IPS-15b (cell line): ENCODE data around the gene RELT.

ENCODE experiments used
- H3K27me3 ChIP-seq: one replicate; pipeline ENCODE4 v1.6.1; 2013; ENCODE audit warnings: low read length; ENCODE audit not compliant: control insufficient read depth, insufficient read depth
- H3K36me3 ChIP-seq: one replicate; pipeline ENCODE4 v1.6.1; 2013; ENCODE audit warnings: low read length; ENCODE audit not compliant: control insufficient read depth, insufficient read depth
- H3K4me1 ChIP-seq: one replicate; pipeline ENCODE4 v1.6.1; 2013; ENCODE audit warnings: mild to moderate bottlenecking, low read length; ENCODE audit not compliant: control insufficient read depth, insufficient read depth
- H3K4me3 ChIP-seq: one replicate; pipeline ENCODE4 v1.5.1; 2013; ENCODE audit warnings: low read depth, low read length
- H3K9ac ChIP-seq: one replicate; pipeline ENCODE4 v1.6.1; 2013; ENCODE audit warnings: low read depth, mild to moderate bottlenecking, low read length
- H3K9me3 ChIP-seq: one replicate; pipeline ENCODE4 v1.6.1; 2013; ENCODE audit warnings: mild to moderate bottlenecking, low read length; ENCODE audit not compliant: control insufficient read depth, insufficient read depth

Gene RELT

DNA sequence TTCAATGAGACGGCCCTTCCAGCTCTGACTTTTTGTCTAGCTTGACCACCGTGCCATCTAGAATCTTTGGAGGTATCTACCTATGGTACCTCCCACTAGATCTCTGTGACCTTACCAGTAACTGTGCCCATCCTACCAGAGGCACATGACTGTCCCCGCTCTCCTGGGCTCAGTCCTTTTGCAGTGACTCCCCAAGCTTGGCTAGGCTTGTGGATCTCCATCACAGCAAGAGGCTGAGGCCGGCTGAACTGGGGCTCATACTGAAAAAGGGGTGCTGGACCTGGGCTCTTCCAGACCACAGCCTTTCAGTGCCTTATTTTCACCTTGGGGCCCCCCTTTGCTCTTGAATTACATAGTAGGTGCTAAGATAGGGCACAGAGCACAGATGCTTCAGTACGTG is 27.3 kb downstream of the RELT start:
- no peaks in the 10 kb centered on the region for H3K4me1 ChIP-seq
- no peak overlapping the region for H3K4me3 ChIP-seq
- H3K9me3 ChIP-seq: no peaks in the 10 kb centered on the region
- peaks cover 4% of the 10 kb centered on the region for H3K36me3 ChIP-seq
- H3K27me3 ChIP-seq: no peaks in the 10 kb centered on the region
- no peak overlapping the region for H3K9ac ChIP-seq

DNA sequence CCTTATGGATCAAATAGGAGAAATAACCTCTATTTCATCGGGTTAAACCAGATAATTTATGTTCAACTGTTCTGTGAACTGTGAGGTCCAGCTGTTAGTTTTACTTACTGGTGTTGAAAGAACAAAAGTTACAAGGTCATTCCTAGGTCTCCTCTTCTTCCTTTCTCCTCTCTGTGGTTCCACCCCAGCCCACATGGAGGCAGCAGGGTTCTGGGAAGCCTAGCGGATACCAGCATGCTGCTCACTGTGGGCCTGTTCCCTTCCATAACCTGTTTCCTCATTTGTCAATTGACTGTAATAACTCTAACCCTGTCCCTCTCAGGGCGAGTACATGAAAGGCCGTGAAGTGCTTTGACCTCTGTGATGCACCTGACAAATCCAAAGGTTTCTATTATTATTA is 27.8 kb downstream of the RELT start:
- no peak overlapping the region for H3K9ac ChIP-seq
- H3K4me3 ChIP-seq: no peak overlapping the region
- peaks cover 5% of the 10 kb centered on the region for H3K36me3 ChIP-seq
- no peaks in the 10 kb centered on the region for H3K27me3 ChIP-seq
- no peaks in the 10 kb centered on the region for H3K4me1 ChIP-seq
- no peaks in the 10 kb centered on the region for H3K9me3 ChIP-seq

DNA sequence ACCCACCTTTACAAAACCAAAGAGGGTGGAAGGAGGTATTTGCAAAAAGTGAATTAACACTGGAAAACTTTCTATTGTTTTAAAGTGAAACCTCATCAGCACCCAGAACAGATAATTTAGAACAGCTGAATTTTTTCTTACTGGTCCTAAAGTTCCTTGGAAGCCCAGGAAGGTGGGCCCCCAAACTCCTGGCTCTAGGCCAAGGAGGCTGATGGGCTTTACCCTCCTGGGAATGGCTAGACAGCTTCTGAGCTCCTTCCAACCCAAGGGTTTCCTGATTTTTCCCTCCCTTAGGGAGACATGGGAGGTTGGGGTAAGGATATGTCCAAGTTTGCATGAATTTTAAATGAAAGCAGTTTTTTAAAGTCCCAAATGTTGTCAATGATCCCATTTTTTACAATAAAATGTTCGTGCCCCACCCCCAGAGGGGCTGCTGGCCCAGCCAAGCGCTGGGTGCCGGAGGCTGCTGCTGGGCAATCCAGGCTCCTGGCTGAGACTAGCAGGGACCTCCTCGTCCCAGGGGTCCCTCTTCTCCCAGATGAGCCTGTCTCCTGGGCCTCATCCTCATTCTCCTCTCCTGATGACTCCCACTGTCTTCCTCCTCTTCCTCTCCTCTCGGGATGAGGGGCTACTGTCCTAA is 28.4 kb downstream of the RELT start:
- peaks cover 10% of the 10 kb centered on the region for H3K36me3 ChIP-seq
- no peak overlapping the region for H3K4me3 ChIP-seq
- H3K4me1 ChIP-seq: no peaks in the 10 kb centered on the region
- H3K9me3 ChIP-seq: no peaks in the 10 kb centered on the region
- no peaks in the 10 kb centered on the region for H3K27me3 ChIP-seq
- no peak overlapping the region for H3K9ac ChIP-seq

DNA sequence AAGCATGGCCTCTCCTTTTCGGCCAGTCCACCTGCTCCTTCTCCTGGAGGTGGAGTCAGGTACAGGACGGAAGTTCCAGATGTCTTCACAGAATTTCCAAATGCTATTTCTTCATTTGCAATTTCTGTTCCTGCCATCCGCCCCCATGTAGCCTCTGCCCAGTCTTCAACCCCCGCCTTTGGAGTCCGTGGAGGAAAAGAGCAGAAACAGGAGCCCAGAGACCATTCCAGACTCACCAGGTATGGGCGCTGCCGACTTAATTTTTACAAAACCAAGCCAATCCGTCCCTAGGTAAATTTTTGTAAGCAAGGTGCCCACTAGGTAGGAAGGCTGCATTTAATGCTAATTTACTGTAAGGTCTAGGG is 28.9 kb downstream of the RELT start:
- Histone ChIP-seq H3K9me3 (no peaks in the 10 kb centered on the region), H3K9ac (no peak overlapping the region)

DNA sequence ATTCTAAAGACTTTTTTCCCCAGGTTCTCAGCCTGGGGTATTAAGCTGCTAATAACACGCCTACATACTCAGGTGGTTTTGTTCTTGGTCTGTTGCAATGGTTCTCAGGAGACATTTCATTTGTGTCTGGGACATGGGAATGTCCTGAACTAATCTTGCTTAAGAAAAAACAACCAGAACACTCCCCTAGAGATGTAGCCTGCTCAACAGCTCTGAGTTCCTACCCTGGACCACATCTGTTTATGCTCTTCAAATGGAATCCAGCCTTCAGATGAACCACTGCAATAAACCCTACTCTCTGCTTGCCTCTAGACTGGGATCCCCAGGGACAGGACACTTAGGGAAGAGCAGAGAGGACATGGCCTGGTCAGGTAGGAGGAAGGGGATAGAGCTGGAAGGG is 29.9 kb downstream of the RELT start:
- Histone ChIP-seq H3K27me3 (no peaks in the 10 kb centered on the region), H3K4me1 (no peaks in the 10 kb centered on the region), H3K4me3 (no peak overlapping the region), H3K9me3 (no peaks in the 10 kb centered on the region), H3K9ac (no peak overlapping the region), H3K36me3 (peaks cover 12% of the 10 kb centered on the region)

More for the DNA sequence above, 28.9 kb downstream of the RELT start:
- H3K36me3 ChIP-seq: peaks cover 10% of the 10 kb centered on the region
- H3K27me3 ChIP-seq: no peaks in the 10 kb centered on the region
- H3K4me3 ChIP-seq: no peak overlapping the region
- no peaks in the 10 kb centered on the region for H3K4me1 ChIP-seq

DNA sequence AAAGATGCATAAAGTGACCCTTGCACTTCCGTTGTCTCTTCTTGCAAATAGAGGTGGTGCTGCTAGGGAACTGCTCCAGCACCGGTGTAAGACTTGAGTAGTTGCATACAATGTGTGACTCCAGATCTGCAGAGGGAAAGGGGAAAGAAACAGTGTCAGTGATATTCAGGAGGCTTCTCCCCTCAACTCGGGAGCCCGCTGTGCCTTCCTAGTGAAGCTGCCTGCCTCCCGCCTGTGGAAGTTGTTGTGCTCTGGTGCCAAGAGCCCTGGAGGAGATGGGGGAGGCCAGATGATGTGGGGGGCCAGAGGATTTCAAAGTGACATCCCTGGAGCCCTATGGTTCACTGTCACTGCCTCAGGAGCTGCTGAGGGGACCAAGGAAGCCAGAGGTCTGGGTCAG is 30.4 kb downstream of the RELT start:
- Histone ChIP-seq H3K9ac (no peak overlapping the region), H3K36me3 (peaks cover 12% of the 10 kb centered on the region), H3K27me3 (no peaks in the 10 kb centered on the region), H3K4me3 (no peak overlapping the region), H3K4me1 (no peaks in the 10 kb centered on the region), H3K9me3 (no peaks in the 10 kb centered on the region)

DNA sequence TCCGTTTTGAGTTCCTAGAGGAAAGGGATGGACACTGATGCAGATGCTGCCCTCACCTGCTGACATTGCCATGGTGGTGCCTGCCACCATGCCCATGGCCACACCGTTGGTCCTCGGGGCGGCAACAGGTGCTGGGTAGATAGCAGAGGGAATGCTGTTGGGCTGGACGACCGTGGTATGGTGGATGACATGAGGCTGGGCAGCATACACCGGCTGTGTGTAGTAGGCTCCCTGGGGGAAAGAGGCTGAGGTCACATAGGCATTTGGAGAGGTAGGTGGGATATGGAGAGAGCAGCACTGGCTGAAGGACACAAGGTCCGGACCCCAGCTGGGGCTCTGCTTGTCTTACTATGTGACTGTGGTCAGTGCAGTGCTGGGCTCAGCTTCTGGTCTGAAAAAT is 33.2 kb downstream of the RELT start:
- H3K36me3 ChIP-seq: peaks cover 12% of the 10 kb centered on the region
- H3K4me3 ChIP-seq: no peak overlapping the region
- no peak overlapping the region for H3K9ac ChIP-seq
- no peaks in the 10 kb centered on the region for H3K27me3 ChIP-seq
- H3K4me1 ChIP-seq: no peaks in the 10 kb centered on the region
- H3K9me3 ChIP-seq: no peaks in the 10 kb centered on the region

DNA sequence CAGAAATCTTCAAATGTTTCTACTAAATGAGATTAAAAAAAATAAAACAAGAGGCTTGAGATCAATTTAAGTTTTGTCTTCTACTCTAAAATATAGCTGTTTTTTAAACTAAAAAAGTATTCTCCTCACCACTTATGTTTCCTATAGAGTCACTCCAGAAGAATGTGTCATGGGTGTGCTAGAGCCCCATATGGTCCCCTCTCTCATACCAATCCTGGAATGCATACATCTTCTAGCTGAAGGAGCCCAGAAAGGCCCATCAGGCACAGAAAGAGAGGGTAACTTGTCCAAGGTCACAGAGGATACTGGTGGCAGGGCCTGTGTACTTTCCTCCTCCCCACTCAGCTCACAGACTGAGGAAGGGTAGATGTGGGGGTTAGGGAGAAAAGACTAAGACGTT is 34.4 kb downstream of the RELT start:
- H3K36me3 ChIP-seq: peaks cover 10% of the 10 kb centered on the region
- H3K9me3 ChIP-seq: no peaks in the 10 kb centered on the region
- no peaks in the 10 kb centered on the region for H3K27me3 ChIP-seq
- no peak overlapping the region for H3K4me3 ChIP-seq
- no peaks in the 10 kb centered on the region for H3K4me1 ChIP-seq
- no peak overlapping the region for H3K9ac ChIP-seq

DNA sequence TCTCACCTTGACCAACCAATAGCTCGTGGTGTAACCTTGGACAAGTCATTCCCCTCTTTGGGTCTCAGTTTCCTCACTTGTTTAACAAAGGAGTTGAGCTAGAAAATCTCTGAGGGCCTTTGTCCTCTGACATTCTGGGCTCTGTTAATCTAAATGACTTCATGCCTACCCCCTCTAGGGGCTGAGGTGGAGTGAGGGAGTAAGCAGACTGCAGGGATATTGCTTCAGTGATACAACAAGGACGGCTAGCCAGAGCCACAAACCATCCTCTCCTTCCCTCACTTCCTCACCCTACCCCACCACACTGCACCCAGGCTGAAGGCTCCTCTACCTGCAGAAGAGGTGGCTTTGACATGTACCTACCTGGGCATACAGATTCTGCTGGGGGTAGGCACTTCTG is 34.8 kb downstream of the RELT start:
- H3K36me3 ChIP-seq: peaks cover 9% of the 10 kb centered on the region
- no peak overlapping the region for H3K4me3 ChIP-seq
- H3K27me3 ChIP-seq: no peaks in the 10 kb centered on the region
- no peaks in the 10 kb centered on the region for H3K4me1 ChIP-seq
- no peak overlapping the region for H3K9ac ChIP-seq
- H3K9me3 ChIP-seq: no peaks in the 10 kb centered on the region

DNA sequence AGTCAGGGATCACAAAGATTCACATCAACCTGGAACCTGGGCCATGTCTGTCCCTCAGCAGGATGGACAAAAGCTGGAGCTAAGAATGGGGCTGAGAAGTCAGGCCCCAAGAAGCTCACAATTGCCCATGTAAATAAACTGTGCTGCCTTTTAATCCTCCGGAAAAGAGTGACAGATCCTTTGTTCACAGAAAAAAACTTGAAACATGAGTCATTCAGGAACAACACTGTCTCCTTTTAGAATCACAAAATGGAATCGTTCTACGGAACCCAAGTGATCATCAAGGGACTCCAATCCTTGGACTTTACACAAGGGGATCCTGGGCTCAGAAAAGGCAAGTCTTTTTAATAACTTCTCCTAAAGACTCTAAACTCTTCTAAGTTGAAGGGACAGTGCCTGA is 36.1 kb downstream of the RELT start:
- Histone ChIP-seq H3K9ac (no peak overlapping the region), H3K36me3 (peaks cover 9% of the 10 kb centered on the region)

DNA sequence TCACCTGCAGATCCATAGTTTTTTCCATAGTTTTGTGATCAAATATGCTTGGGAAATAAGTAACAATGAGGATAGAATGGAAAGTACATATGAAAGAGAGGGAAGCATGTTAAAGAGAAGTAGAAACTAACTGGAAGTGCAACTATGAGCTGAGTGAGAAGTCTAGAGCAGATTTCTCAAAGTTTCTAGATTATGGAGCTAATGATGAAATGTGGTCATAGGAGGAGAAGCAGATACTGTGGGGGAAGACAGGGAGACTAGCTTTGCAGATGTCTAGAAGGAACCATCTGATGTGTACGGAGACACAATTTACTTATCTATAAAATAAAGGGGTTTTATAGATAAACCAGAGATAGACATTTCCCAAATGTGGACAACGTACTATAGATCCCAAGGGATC is 37.1 kb downstream of the RELT start:
- Histone ChIP-seq H3K4me1 (no peaks in the 10 kb centered on the region), H3K9me3 (no peaks in the 10 kb centered on the region), H3K27me3 (no peaks in the 10 kb centered on the region), H3K4me3 (no peak overlapping the region), H3K9ac (no peak overlapping the region), H3K36me3 (peaks cover 11% of the 10 kb centered on the region)

More for the DNA sequence above, 36.1 kb downstream of the RELT start:
- Histone ChIP-seq H3K4me3 (no peak overlapping the region), H3K4me1 (no peaks in the 10 kb centered on the region), H3K27me3 (no peaks in the 10 kb centered on the region), H3K9me3 (no peaks in the 10 kb centered on the region)

DNA sequence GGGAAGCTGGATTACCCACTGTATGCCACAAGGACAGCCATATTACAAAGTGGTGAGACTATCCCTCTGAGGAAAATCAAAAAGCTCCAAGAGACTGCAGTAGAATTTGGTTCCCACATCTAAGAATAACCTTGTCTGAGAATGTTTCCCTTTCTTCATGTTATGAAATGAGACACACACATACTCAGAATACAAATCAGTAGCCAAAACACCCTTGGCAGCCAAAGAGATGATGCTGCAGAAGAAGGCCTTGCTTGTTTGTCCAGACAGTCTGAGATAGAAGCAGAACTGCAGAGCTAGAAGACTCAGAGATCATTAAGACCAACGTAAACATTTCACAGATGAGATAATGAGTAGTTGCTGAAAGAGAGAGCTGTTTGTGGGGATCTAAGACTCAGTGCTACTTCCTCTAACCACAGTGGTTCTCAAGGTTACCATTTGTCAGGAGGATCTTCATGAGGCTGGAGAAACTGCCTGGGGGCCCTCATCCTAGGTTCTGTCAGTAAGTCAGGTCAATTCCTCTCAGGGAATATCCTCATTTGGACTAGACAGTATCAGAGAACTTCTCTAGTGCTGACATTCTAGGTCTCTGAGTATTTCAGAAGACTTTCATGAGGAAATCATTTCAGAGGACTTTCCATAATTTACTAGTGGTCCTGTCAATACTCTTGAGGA is 38.9 kb downstream of the RELT start:
- Histone ChIP-seq H3K36me3 (peaks cover 5% of the 10 kb centered on the region), H3K9me3 (no peaks in the 10 kb centered on the region), H3K4me3 (no peak overlapping the region), H3K9ac (no peak overlapping the region), H3K4me1 (no peaks in the 10 kb centered on the region), H3K27me3 (no peaks in the 10 kb centered on the region)
